HTR-8/SVneo (cell line): ENCODE results near the gene PARD3B.
"Not testable (repeated sequence)": the region's sequence is repeated elsewhere in the genome, so short reads cannot be mapped to it uniquely, and the experiment has no call there.

Source experiments
- DNase-seq: peaks from one replicate; pipeline ENCODE4 v3.0.0; 2011; ENCODE audit warnings: low spot score, mixed read lengths; ENCODE audit not compliant: insufficient read length
- FAIRE-seq: peaks from 2 replicates; lab custom pipeline; 2011; peaks lifted over from hg19 to GRCh38; lab: Jason Lieb, UNC

PARD3B gene

GRCh38 chr2:204538182-204539018, 6.9 kb upstream of the PARD3B start:
- FAIRE-seq: no peak
- DNase-seq: no peak

GRCh38 chr2:204539019-204539385, 6.3 kb upstream of the PARD3B start:
- FAIRE-seq (no peak), DNase-seq (no peak)

GRCh38 chr2:204541637-204542036, 3.6 kb upstream of the PARD3B start:
- no peak for DNase-seq
- no peak for FAIRE-seq

GRCh38 chr2:204542982-204543608, 2.2 kb upstream of the PARD3B start:
- peak; percentile 28 for FAIRE-seq
- no peak for DNase-seq

GRCh38 chr2:204545861-204546735, 823 bp downstream of the PARD3B start:
- FAIRE-seq: no peak
- DNase-seq: no peak

GRCh38 chr2:204550751-204551511, 5.7 kb downstream of the PARD3B start:
- DNase-seq: no peak
- no peak for FAIRE-seq

- DNase-seq: no peak
- no peak for FAIRE-seq
Observed at GRCh38 chr2:204551512-204551863, 6.2 kb downstream of the PARD3B start.

- no peak for FAIRE-seq
- DNase-seq: no peak
Observed at GRCh38 chr2:204557604-204558003, 12.3 kb downstream of the PARD3B start.

GRCh38 chr2:204559358-204559757, 14.1 kb downstream of the PARD3B start:
- FAIRE-seq, DNase-seq: not testable (repeated sequence)

- FAIRE-seq: no peak
Observed at GRCh38 chr2:204560902-204561301, 15.6 kb downstream of the PARD3B start.

GRCh38 chr2:204561771-204562170, 16.5 kb downstream of the PARD3B start:
- no peak for DNase-seq
- FAIRE-seq: no peak

More at GRCh38 chr2:204560902-204561301, 15.6 kb downstream of the PARD3B start:
- no peak for DNase-seq

GRCh38 chr2:204566439-204566838, 21.2 kb downstream of the PARD3B start:
- FAIRE-seq: no peak

GRCh38 chr2:204570421-204570820, 25.1 kb downstream of the PARD3B start:
- no peak for DNase-seq
- no peak for FAIRE-seq

More at GRCh38 chr2:204566439-204566838, 21.2 kb downstream of the PARD3B start:
- no peak for DNase-seq

- no peak for DNase-seq
Observed at GRCh38 chr2:204571041-204571440, 25.8 kb downstream of the PARD3B start.

GRCh38 chr2:204571911-204572310, 26.6 kb downstream of the PARD3B start:
- FAIRE-seq (no peak), DNase-seq (no peak)

More at GRCh38 chr2:204571041-204571440, 25.8 kb downstream of the PARD3B start:
- no peak for FAIRE-seq

- FAIRE-seq: peak; percentile 20
- no peak for DNase-seq
Observed at GRCh38 chr2:204573221-204573620, 27.9 kb downstream of the PARD3B start.

- no peak for DNase-seq
- FAIRE-seq: no peak
Observed at GRCh38 chr2:204574486-204574885, 29.2 kb downstream of the PARD3B start.

GRCh38 chr2:204575463-204575862, 30.2 kb downstream of the PARD3B start:
- FAIRE-seq (no peak), DNase-seq (no peak)

- no peak for DNase-seq
- no peak for FAIRE-seq
Observed at GRCh38 chr2:204576362-204576979, 31.2 kb downstream of the PARD3B start.
